Kidney (tissue), 14 donors: ENCODE results near the gene CEP44. TPM values are rescaled to one million over a fixed set of nuclear protein-coding genes. Genes with fewer than 3 reads are reported as not detected.
A peak's percentile ranks its signal among the peaks of the same experiment; 100 is the strongest.

Source experiments
- DNase-seq, 5 donors: peaks; one replicate each; pipeline ENCODE4 v3.0.0-alpha.2; 2013 to 2020
- FAIRE-seq: peaks from 2 replicates; lab custom pipeline; 2012; peaks lifted over from hg19 to GRCh38; lab: Jason Lieb, UNC
- H3K27ac ChIP-seq, 2 donors: one replicate each; pipeline ENCODE4 v1.7.0; 2013; ENCODE audit warnings: low read depth in 2 of 2, low read length in 2 of 2, inconsistent platforms in 1 of 2
- H3K27me3 ChIP-seq: one replicate; pipeline ENCODE4 v1.7.1; 2013; ENCODE audit warnings: low read length, inconsistent platforms; ENCODE audit not compliant: control insufficient read depth, insufficient read depth
- H3K36me3 ChIP-seq, 3 donors: one replicate each; pipeline versions ENCODE4 v1.7.0 to v1.7.1; 2013; ENCODE audit warnings: low read length in 3 of 3, control low read depth in 1 of 3, inconsistent platforms in 1 of 3; ENCODE audit not compliant: insufficient read depth in 3 of 3, control insufficient read depth in 2 of 3
- H3K4me1 ChIP-seq, 3 donors: one replicate each; pipeline versions ENCODE4 v1.7.0 to v1.7.1; 2013; ENCODE audit warnings: low read length in 3 of 3, inconsistent platforms in 1 of 3, low read depth in 1 of 3; ENCODE audit not compliant: control insufficient read depth in 2 of 3, insufficient read depth in 2 of 3
- H3K4me3 ChIP-seq, 3 donors: one replicate each; pipeline versions ENCODE4 v1.7.0 to v1.8.1; 2013; ENCODE audit warnings: low read length in 3 of 3, control low read depth in 1 of 3, inconsistent platforms in 1 of 3
- H3K9ac ChIP-seq, 3 donors: one replicate each; pipeline versions ENCODE4 v1.7.0 to v1.7.1; 2013; ENCODE audit warnings: low read length in 3 of 3, control low read depth in 1 of 3, inconsistent platforms in 1 of 3
- H3K9me3 ChIP-seq, 3 donors: one replicate each; pipeline versions ENCODE4 v1.7.0 to v1.7.1; 2013; ENCODE audit warnings: low read length in 3 of 3, control low read depth in 1 of 3, inconsistent platforms in 1 of 3; ENCODE audit not compliant: control insufficient read depth in 2 of 3, insufficient read depth in 1 of 3
- CTCF ChIP-seq: IDR thresholded peaks from 3 replicates; pipeline ENCODE4 v1.5.1; 2012; ENCODE audit warnings: mild to moderate bottlenecking, moderate library complexity, borderline replicate concordance; ENCODE audit not compliant: insufficient read depth; ENCODE audit errors: extremely low read depth
- intact Hi-C: fragments of 100-400 bp; cut with DNase I; formaldehyde crosslinking; loops from one replicate; pipeline ENCODE4 v1.11.1; 2022
- polyA plus RNA-seq: library from polyadenylated mRNA; stranded (reverse); fragments of 350-450 nt; fragmentation: Illumina TruSeq; extraction: RNeasy Lipid Tissue Mini Kit (QIAGEN cat#74804); gene quantifications from one replicate; pipeline ENCODE4 v1.2.3, GENCODE V29; 2014; ENCODE audit warnings: low read depth, low replicate concordance; ENCODE audit not compliant: insufficient read depth
- total RNA-seq: library from RNA; stranded (reverse); fragmentation: NEBNext Ultra II Directional; extraction: Animal tissue kit (Norgen Biotek cat#: 25700); gene quantifications from one replicate; pipeline ENCODE4 v1.2.1, GENCODE V29; 2021
- donor health status: control.
- donor health status: control.
- donor health status: control.
- donor health status: control.
- donor health status: control.
- donor health status: DM: yes; HTN: yes; CAD: no.
- donor health status: Normal renal cell carcinoma (clear cell type).

Gene CEP44
- total and polyA plus RNA-seq, 2 donors from 2014 or later = 5.0 to 14.7 TPM

DNA sequence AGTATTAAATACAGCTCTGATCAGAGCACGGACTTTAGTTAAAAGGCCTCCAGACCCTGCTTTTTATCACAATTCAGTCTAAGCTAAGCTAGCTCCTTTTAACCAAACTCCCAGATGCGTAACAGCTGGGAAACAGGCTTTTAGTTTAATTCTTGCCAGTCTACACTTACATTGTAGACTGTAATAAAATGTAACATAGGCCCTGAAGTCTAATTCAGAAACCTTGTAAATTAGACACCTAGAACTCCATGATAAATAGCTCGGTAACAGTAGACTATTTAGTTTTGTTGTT lies 20.3 kb upstream of the CEP44 start:
- no peaks in the 10 kb centered on the region for H3K36me3 ChIP-seq

GRCh38 chr4:174265916-174266315 lies 17.8 kb upstream of the CEP44 start:
- FAIRE-seq (no peak), DNase-seq (peak in 1 of 5 donors; percentile 19)
- Histone ChIP-seq H3K27me3 (no peaks in the 10 kb centered on the region), H3K9me3 (no peaks in the 10 kb centered on the region), H3K36me3 (no peaks in the 10 kb centered on the region), H3K4me1 (peaks cover 0 to 6% (median 0%) of the 10 kb centered on the region in 3 donors), H3K4me3 (no peak overlapping the region), H3K27ac (no peak overlapping the region), H3K9ac (no peak overlapping the region)
- no peak for TF ChIP-seq CTCF
- intact Hi-C loops = no loop called here

More for the DNA sequence above, 20.3 kb upstream of the CEP44 start:
- FAIRE-seq = no peak
- intact Hi-C loops = no loop called here
- peak in 1 of 5 donors; percentile 9 for DNase-seq
- H3K4me3 ChIP-seq = no peak overlapping the region
- no peaks in the 10 kb centered on the region for H3K27me3 ChIP-seq
- H3K9ac ChIP-seq = no peak overlapping the region
- H3K4me1 ChIP-seq = peaks cover 0 to 6% (median 0%) of the 10 kb centered on the region in 3 donors
- H3K27ac ChIP-seq = no peak overlapping the region
- no peak for TF ChIP-seq CTCF
- no peaks in the 10 kb centered on the region for H3K9me3 ChIP-seq

- intact Hi-C loops = no loop called here
- H3K9ac ChIP-seq = no peak overlapping the region
- no peaks in the 10 kb centered on the region for H3K9me3 ChIP-seq
- peaks cover 0 to 6% (median 0%) of the 10 kb centered on the region in 3 donors for H3K4me1 ChIP-seq
- H3K27ac ChIP-seq = no peak overlapping the region
- H3K4me3 ChIP-seq = no peak overlapping the region
- H3K27me3 ChIP-seq = no peaks in the 10 kb centered on the region
- TF ChIP-seq CTCF = no peak
- FAIRE-seq (no peak), DNase-seq (no peak)
- no peaks in the 10 kb centered on the region for H3K36me3 ChIP-seq
These were observed 17.3 kb upstream of the CEP44 start for GRCh38 chr4:174266416-174266815.

GRCh38 chr4:174273930-174274329 lies 9.8 kb upstream of the CEP44 start:
- no peak overlapping the region for H3K9ac ChIP-seq
- H3K9me3 ChIP-seq = no peaks in the 10 kb centered on the region
- intact Hi-C loops = no loop called here
- H3K36me3 ChIP-seq = no peaks in the 10 kb centered on the region
- H3K4me1 ChIP-seq = no peaks in the 10 kb centered on the region
- H3K27ac ChIP-seq = no peak overlapping the region
- H3K27me3 ChIP-seq = no peaks in the 10 kb centered on the region
- no peak for TF ChIP-seq CTCF
- DNase-seq = no peak
- no peak overlapping the region for H3K4me3 ChIP-seq
- FAIRE-seq = no peak
